ENCODE data around the gene RNPS1. TPM values are rescaled to one million over a fixed set of nuclear protein-coding genes. Genes with fewer than 3 reads are reported as not detected.

The RNPS1 gene
- total RNA-seq, 1 experiment from 2014 or later, result 250 TPM

GRCh38 chr16:2230376-2230775 lies 37.5 kb downstream of the RNPS1 start:
- no peak overlapping the region for H3K27ac ChIP-seq
- ChIA-PET CTCF (no interaction called here), POLR2A (ENCODE audit: unreplicated experiment) (interaction anchor here (0.5 kb wide), 1 partner anchor 68 kb away, joined by 3 read pairs; no protein-coding TSS in a partner anchor)
- TF ChIP-seq CTCF (conservative IDR thresholded peaks at IDR 0.05) (no peak), EZH2 (IDR thresholded peaks at IDR 0.05; ENCODE audit: low read depth) (no peak)
- H3F3A ChIP-seq (ENCODE audit: insufficient read depth, low read depth), result 0 out of 2 replicates have a peak, but pooled peaks cover 2% of the 10 kb centered on the region
- H3K4me3 ChIP-seq, result no peak overlapping the region
- H3K36me3 ChIP-seq (ENCODE audit: low read depth), result peaks cover 4% of the 10 kb centered on the region; the same call in 1 of the 2 replicates
- H3K79me2 ChIP-seq (ENCODE audit: low read depth), result peaks cover 33% of the 10 kb centered on the region
- no TSS peak for BruUV-seq (replicated peaks)
- peaks cover 44% of the 10 kb centered on the region for H4K20me1 ChIP-seq (ENCODE audit: insufficient read depth)
- H3K27me3 ChIP-seq (ENCODE audit: insufficient read depth, low read depth), result no peaks in the 10 kb centered on the region
- H3K4me1 ChIP-seq (replicated peaks; ENCODE audit: insufficient read depth), result peaks cover 12% of the 10 kb centered on the region
- intact Hi-C loops (cut with micrococcal nuclease; ENCODE audit: unreplicated experiment), result no loop called here
- no peaks in the 10 kb centered on the region for H3K9me2 ChIP-seq (ENCODE audit: insufficient read depth)
- no peak overlapping the region for H3K4me2 ChIP-seq
- H3K9me3 ChIP-seq (ENCODE audit: insufficient read depth, low read depth), result no peaks in the 10 kb centered on the region
- no peak overlapping the region for H2AFZ ChIP-seq
- DNase-seq, result no peak

DNA sequence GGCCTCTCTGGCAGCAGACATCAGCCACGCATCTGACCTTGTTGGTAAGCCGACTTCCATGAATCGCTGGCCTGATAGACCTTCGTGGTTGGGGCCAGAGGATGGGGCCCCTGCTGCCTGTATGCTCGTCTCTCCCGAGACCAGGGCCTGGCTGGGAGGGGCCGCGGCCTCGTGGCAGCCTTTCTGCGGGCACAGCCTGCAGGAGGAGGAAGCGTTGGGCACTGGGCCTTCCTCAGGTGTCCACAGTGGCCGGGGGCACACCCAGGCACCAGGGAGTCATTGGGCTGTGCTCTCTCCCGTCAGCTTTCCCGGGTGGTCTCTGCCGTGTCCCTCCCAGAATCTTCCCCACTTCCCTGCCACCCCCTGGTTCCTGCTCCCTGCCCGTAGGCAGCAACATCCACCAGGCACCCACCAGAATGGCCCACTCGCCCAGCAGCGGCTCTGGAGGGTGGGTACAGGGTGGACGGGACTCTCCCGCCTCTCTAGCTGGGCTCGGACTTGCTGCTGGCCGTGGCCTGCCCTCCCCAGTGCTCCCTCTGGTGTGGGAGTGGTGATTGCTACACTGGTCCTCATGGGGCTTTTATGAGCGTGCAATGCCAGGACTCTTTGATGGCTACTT lies 38.2 kb downstream of the RNPS1 start:
- ChIA-PET CTCF (no interaction called here), POLR2A (ENCODE audit: unreplicated experiment) (interaction anchor here (0.5 kb wide), 1 partner anchor 67 kb away, joined by 3 read pairs; no protein-coding TSS in a partner anchor)
- Histone ChIP-seq H3K9me3 (ENCODE audit: insufficient read depth, low read depth) (no peaks in the 10 kb centered on the region), H3K4me3 (no peak overlapping the region), H2AFZ (no peak overlapping the region), H3K4me2 (no peak overlapping the region), H3K4me1 (replicated peaks; ENCODE audit: insufficient read depth) (peaks cover 18% of the 10 kb centered on the region), H3K27me3 (ENCODE audit: insufficient read depth, low read depth) (no peaks in the 10 kb centered on the region), H3K36me3 (ENCODE audit: low read depth) (peaks cover 4% of the 10 kb centered on the region; the same call in 1 of the 2 replicates), H3K27ac (no peak overlapping the region), H3K79me2 (ENCODE audit: low read depth) (peaks cover 39% of the 10 kb centered on the region), H3K9me2 (ENCODE audit: insufficient read depth) (no peaks in the 10 kb centered on the region), H4K20me1 (ENCODE audit: insufficient read depth) (peaks cover 44% of the 10 kb centered on the region), H3F3A (ENCODE audit: insufficient read depth, low read depth) (0 out of 2 replicates have a peak, but pooled peaks cover under 1% of the 10 kb centered on the region)
- intact Hi-C loops (cut with micrococcal nuclease; ENCODE audit: unreplicated experiment), result loop anchor here (10.0 kb wide), 1 partner anchor 675 kb away; no protein-coding TSS in a partner anchor
- TF ChIP-seq EZH2 (IDR thresholded peaks at IDR 0.05; ENCODE audit: low read depth), result no peak
- TF ChIP-seq CTCF (conservative IDR thresholded peaks at IDR 0.05), result no peak
- DNase-seq, result no peak
- no TSS peak for BruUV-seq (replicated peaks)

GRCh38 chr16:2229091-2229490 lies 38.8 kb downstream of the RNPS1 start:
- ChIA-PET CTCF (interaction anchor here (0.6 kb wide), 1 partner anchor 41 kb away, joined by 17 read pairs; no protein-coding TSS in a partner anchor), POLR2A (ENCODE audit: unreplicated experiment) (no interaction called here)
- BruUV-seq (replicated peaks), result no TSS peak

More at GRCh38 chr16:2229091-2229490, 38.8 kb downstream of the RNPS1 start:
- no peak for DNase-seq
- intact Hi-C loops (cut with micrococcal nuclease; ENCODE audit: unreplicated experiment), result loop anchor here (10.0 kb wide), 1 partner anchor 676 kb away; no protein-coding TSS in a partner anchor
- H3K36me3 ChIP-seq (ENCODE audit: low read depth), result peaks cover 4% of the 10 kb centered on the region; the same call in 1 of the 2 replicates
- no peaks in the 10 kb centered on the region for H3K27me3 ChIP-seq (ENCODE audit: insufficient read depth, low read depth)
- H2AFZ ChIP-seq, result no peak overlapping the region
- H4K20me1 ChIP-seq (ENCODE audit: insufficient read depth), result peaks cover 41% of the 10 kb centered on the region
- TF ChIP-seq EZH2 (IDR thresholded peaks at IDR 0.05; ENCODE audit: low read depth) (no peak), CTCF (conservative IDR thresholded peaks at IDR 0.05) (no peak)
- peaks cover 7% of the 10 kb centered on the region; the same call in 1 of the 2 replicates for H3F3A ChIP-seq (ENCODE audit: insufficient read depth, low read depth)
- no peak overlapping the region for H3K4me3 ChIP-seq
- H3K9me2 ChIP-seq (ENCODE audit: insufficient read depth), result no peaks in the 10 kb centered on the region
- H3K4me1 ChIP-seq (replicated peaks; ENCODE audit: insufficient read depth), result peaks cover 20% of the 10 kb centered on the region
- peaks cover 46% of the 10 kb centered on the region for H3K79me2 ChIP-seq (ENCODE audit: low read depth)
- no peaks in the 10 kb centered on the region for H3K9me3 ChIP-seq (ENCODE audit: insufficient read depth, low read depth)
- H3K4me2 ChIP-seq, result no peak overlapping the region
- H3K27ac ChIP-seq, result no peak overlapping the region

Measured in PC-9 (cell line).